HS-27A (cell line): ENCODE measurements around the gene PLEK.
"Not testable (repeated sequence)": the region's sequence is repeated elsewhere in the genome, so short reads cannot be mapped to it uniquely, and the experiment has no call there.

Source experiments
- DNase-seq: peaks from one replicate; pipeline ENCODE4 v3.0.0-alpha.2; 2012; ENCODE audit warnings: low read depth, missing footprints

PLEK gene

DNA sequence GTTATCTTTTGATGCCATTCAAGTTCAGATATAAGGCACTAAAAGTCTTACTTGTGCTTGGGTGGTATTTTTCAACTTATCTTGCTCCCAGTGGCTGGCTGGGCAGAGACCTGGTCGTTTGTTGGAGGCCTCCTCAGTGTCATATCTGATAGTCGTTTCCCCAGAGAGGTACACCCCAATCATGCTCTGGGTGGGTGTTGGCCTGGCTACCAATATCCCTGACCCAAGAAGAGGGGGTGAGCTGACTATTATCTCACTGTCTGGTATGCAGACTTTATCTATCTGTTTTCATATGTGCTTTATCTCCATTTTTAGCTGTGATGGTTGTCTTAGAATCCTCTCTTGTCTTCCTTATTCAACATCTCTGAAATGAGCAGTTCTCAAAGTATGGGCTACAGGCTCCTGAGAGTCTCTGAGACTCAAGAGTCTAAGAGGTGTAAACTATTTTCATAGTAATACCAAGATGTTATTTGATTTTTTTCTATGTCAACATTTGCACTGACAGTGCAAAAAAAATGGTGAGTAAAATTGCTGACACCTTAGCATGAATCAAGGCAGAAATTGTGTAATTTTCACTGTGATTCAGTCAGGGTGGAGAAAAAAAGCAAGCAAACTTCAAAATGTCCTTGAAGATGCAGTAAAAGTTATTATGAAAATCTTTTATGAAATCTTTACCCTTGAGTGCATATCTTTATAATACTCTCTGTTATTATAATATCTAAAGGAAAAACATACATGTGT is 12.3 kb upstream of the PLEK start:
- DNase-seq: no peak

DNA sequence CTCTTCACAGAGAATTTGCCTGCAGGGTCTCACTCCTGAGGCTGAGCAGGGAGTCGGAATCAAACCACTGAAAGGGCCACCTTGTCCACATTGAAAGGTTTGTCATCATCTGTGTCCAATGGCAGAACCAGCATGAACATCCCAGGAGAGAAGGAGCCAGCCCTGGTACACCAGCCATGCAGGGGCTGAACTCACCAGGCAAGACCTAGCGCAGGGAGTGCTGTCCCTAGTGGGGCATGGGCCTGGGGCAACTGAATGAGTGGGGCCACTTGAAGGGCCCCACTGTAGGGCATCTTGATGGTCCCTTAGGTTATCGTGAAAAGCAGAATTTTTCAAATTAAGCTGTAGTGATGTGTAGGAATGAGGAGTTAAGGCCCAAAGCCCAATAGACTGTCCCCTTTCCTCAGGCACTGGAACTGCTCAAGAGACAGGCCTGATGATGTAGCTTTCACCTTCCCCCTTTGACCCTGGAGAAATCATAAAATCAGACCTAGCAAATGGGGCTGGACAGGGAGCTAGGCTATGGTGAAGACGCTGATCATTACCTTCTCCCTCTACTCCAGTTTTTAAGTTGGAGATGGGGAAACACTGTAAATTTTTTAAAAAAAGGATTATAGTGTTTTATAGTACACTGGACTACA is 8.4 kb upstream of the PLEK start:
- no peak for DNase-seq

DNA sequence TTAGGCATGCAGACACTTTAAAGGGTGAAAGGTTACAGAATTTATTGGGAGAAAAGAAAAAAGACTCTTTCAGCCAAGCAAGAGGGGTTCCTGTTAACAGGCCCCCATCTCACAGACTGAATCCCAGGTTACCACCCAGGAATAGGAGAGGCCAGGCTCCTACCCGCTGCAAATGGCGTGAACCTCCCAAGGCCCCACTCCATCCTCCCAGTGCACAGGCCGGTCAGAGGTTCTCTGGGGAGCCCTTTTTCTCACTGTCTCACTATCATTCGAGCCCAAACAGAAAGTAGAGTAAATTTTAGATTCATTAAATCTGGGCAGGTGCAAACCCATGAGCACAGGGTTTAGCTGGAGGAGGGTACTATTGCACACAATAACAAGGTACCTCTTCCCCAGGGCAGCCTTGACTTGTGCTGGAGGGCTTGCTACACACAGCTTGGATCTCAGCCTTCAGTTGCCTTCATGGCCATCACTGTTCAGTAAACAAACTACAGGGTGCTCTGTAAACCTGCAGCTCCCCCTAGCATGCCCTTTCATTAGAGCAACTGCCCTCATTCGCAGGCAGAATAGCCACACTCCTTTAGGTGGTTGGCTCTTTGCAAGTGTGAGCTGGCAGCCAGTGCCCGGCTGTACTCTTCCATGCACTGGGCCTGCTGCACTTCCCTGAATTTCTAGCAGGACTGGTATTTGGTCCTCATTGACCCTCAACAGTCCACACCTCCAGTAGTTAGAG is 7.3 kb upstream of the PLEK start:
- no peak for DNase-seq

DNA sequence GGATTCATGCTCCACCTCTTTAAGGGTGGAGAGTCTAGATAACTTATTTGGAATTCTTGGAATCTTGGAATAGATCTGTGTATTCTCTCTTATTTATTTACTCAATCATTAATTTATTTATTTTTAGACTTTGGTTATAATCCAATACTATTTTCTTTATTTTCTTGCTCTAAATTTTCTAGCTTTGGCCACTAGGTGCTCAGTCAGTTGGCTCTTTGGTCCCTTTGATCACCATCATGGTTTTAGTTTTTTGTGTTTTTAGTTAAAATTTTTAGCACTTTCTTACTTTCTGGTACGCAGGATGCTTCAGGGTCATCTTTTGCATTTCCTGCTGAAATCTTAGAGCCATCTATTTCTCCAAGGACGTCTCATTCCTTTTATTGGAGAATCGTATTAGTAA is 5.2 kb upstream of the PLEK start:
- DNase-seq: no peak

DNA sequence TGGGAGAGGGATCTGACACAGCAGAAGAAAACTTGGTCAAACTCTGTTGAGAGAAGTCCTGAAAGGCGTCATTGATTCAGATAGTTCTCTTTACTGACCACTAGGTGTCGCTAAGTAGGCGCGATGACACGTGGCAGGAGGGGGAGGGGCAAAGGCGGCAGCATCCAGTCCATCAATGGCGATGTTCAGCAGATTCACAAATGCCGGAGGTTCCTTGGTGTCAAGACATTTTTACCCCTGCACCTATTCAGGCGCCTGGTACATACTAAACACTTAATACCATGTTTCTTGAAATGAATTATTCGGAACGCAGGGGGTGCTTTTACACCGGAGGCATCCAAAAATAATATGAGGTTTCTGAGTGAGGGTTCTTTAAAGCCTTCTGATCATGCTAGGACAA is 3.0 kb upstream of the PLEK start:
- no peak for DNase-seq

DNA sequence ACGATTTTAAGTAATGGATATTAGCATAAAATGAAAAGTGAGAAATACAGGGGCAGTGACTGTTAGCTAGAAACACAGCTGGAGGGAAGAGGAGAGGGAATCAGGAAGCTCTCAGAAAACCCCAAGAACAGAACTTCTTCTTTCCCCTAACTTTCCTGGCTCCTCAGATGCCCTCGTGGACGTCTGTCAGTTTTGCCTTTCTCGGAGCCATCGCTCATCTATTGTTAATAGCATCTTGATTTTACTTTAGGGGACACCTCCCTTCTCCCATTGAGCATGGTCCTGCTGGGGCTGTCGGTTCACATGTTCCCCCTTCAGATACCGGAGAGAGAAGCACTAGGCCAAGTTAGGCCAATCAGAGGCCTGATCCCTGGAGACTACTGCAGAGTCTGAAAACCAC is 2.3 kb upstream of the PLEK start:
- DNase-seq: no peak

DNA sequence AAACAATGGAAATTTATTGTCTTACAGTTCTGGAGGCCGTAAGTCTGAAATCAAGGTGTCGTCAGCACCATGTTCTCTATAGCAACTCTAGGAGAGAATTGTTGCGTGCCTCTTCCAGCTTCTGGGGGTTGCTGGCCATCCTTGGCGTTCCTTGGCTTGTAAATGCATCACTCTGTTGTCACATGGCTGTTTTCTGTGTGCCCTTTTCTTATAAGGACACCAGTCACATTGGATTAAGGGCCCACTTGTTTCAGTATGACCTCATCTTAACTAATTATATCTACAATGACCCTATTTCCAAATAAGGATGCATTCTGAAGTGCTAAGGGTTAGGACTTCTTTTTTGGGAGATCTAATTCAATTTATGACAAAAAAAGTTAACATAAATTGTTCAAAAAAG is 1.4 kb upstream of the PLEK start:
- no peak for DNase-seq

DNA sequence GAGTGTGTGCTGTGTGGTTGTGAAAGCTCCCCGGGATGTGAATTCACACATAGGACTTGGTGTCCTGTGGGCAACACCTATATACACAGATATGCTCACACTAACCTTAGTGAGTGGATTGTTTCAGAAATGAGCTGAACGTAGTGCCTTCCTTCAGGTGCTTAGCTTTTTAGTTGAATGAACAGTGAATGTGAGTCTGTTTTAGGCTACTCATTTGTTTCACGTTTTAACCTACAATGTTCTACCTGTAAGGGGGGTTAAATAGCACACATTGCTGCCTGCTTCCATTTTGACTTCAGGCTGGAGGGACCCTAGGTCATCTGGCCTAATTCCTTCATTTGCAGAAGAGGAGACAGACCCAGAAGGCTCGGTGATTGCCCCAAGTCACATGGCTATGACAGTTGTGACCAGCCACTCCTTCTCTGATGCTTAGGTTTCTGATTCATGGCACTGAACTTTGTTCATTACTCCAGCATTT is 1.0 kb downstream of the PLEK start:
- DNase-seq: no peak

DNA sequence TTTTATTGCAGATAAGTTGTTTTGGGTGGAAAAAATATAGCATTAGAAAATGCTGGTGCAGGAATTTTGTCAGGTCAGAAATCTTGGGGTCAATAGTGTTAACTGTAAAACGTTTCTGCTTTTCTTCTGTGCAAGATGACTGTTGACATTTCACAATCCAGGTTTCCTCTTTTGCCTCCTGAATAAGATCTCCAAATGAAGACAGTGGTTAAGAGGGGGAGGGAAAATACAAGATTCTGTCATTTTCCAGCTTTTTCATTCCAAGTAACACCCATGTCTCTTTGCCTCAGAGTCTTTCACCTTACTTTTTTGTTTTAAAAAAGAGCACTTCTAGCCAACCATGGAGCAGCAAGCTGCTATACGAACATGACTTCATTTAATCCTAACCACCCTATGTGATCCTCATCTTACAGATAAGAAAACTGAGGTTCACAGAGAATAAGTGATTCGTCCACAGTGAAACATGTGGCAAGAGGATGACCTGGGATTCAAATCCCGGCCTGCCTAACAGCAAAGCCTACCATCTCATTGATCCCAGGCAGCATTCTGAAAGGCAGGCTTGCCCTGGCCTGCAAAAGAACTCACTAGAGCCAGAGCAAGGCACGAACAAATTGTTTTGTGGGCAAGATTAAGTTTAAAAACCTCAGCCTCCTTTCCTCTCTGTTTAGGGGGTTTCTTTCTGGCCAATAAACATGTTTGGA is 3.0 kb downstream of the PLEK start:
- DNase-seq: no peak

DNA sequence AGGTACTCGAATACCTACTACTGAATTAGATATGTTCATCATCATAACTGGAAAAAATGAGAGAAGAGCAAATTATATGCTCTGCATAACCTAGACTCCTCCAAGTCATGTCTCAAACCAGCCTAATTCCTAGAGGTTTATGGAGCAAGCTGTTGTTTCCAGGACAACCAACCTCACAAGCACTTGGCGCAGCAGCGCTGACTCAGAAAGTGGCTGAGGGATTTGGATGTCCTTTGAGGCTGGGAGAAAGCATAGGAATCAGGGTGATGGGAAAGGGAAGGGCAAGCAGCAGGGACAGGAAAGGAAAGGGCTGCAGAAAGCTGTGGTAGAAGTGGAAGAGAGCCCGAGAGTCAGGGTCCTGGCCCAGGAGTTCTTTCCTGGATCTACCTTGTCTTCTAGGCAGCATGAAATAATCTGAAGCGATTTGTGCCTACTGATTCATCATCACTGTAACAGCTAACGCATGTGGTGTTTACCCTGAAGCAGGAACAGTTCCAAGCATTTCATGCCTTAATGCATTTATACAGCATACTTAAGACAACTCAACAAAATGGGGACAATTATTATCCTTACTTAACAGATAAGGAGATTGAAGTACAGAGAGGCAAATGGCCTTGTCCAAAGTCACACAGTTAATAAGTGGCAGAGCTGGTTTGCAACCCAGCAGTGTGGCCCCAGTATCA is 3.7 kb downstream of the PLEK start:
- DNase-seq: no peak

DNA sequence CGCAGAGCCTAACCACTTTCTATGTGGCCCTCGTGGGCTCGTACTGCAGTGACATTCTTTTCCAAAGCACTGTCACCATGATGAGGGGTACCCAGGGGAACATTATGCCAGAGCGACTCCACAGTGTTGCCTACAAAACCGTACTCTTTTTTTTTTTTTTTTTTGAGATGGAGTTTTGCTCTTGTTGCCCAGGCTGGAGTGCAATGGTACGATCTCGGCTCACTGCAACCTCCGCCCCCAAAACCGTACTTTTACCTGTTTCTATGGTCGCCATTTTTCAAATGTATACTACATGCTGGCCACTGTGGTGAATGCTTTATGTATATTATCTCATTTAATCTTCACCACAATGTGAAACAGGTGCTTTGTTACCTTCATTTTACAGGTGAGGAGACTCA is 4.3 kb downstream of the PLEK start:
- no peak for DNase-seq

DNA sequence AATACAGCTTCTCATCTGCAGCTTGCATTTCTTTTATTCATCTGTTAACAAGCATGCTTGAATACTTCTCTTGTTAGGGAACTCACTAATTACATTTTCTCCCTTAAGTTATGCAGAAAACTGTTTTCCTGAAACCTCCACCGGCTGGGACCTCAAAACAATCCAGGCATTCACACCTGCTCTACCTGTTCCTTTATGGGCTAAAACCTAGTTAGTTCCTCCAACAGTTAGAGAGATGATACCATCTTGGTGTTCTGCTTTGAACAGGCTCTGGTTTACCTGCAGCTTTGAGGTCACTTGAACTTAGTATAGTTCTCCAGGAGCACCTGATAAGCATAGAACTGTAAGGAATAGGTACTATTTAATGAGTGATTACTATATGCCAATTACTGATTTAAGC is 6.1 kb downstream of the PLEK start:
- no peak for DNase-seq

DNA sequence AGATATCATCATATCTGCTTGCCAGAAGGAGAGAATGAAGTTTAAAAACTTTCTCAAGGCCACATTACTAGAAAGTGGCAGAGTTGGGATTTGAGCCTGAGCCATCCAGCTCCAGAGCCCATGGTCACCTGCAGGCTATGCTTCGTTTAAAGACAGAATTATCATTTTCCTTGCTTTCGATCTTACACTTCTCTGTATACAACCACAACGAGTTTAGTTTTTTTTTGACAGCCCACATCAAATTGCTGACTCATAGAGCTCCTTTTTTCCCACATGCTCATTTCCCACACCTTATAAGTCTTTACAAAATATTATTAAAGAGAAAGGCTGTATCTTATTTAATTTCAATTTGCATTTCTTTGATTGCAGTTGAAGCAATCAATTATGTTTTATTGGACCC is 6.5 kb downstream of the PLEK start:
- DNase-seq: no peak

DNA sequence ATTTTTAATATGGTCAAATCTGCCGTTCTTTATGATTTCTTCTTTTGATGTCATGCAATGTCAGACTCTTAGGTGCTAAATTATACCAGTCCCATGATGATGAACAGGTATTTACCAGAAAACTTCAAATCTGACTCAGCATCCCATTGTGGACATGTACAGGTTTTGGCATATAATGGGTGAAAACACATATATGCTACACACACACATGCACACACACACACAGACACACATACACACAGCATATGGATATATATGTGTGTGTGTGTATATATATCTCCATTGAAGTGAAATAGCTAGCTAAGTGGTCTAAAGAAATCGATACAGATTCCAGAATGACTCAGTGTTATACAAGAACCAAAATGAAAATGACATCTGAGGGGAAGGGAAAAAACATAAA is 7.4 kb downstream of the PLEK start:
- DNase-seq: no peak

DNA sequence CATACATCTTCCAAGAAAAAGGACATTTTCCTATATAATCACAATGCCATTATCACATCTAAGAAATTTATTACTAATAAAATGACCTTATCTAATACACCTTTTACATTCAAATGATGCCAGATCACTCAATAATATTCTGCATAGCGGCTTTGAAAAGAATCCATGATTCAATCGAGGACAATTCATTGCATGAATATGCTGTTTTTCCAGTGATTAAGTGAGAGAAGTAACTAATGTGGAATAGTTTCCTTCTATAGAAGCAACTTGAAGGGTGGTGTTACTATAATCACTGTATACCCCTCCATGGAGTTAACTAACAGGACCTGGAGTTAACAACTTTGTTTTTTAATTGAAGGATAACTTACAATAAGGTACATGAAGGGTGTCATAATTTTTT is 9.1 kb downstream of the PLEK start:
- DNase-seq: no peak

DNA sequence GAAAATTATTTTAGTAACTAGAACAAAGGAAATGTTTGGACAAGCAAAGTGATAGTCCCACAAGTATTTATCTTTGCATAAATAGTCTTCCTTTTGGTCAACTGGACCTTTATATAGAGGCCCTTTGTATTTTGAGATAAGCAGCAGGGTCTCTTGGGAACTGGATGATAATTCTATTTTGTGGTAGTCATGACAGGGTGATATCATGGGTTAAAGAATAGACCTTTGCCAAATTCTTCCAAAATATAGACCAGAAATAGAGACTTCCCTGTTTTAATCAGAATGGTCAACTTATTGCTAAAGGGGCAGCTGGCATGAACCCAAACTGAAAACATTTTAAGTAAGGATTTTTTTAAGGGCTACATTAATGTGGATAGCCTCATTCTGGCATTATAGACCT is 10.5 kb downstream of the PLEK start:
- no peak for DNase-seq

DNA sequence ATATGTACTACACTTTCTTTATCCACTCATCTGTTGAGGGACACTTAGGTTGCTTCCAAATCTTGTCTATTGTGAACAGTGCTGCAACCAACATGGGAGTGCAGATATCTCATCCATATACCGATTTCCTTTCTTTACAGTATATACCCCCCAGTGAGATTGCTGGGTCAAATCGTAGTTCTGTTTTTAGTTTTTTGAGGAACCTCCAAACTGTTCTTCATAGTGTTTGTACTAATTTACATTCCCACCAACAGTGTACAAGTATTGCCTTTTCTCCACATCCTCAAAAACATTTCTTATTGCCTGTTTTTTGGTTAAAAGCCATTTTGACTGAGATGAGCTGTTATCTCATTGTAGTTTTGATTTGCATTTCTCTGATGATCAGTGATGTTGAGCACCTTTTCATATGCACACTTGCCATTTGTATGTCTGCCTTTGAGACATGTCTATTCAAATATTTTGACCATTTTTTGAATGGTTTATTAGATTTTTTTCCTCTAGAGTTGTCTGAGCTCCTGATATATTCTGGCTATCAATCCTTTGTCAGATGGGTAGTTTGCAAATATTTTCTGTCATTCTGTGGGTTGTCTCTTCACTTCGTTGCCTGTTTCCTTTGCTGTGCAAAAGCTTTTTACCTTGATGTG is 12.2 kb downstream of the PLEK start:
- no peak for DNase-seq

DNA sequence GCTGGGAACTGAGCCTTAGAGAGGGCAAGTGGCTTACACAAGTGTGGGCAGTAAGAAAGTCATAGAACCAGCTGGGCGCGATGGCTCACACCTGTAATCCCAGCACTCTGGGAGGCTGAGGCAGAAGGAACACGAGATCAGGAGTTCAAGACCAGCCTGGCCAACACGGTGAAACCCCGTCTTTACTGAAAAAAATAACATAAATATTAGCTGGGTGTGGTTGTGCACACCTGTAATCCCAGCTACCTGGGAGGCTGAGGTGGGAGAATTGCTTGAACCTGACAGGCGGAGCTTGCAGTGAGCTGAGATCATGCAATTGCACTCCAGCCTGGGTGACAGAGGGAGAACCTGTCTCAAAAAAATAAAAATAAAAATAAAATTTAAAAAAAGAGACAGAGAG is 13.7 kb downstream of the PLEK start:
- not testable (repeated sequence) for DNase-seq

DNA sequence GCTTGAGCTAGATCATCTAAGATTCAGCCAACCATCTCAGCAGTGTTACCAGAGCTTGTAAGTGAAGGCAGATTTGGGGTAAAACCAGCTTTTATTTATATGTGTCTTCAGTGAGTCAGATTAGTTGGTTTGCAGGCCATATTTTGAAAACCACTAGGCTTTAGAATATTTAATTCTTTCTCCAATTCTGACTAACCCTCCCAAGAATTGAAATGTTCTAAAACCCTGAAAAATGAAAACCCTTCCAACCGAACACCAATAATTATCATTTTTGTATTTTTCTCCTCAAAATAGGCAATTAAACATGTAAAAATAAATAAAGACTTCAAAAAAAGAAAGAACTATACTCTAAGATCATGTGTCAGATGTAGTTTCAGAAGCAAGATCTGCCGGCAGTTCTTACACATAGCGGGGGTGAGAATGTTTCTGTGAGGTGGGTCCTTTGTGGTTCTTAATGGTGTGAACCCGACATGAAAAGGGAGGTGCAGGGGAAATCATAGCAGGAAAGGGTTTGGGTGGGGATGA is 14.2 kb downstream of the PLEK start:
- no peak for DNase-seq

DNA sequence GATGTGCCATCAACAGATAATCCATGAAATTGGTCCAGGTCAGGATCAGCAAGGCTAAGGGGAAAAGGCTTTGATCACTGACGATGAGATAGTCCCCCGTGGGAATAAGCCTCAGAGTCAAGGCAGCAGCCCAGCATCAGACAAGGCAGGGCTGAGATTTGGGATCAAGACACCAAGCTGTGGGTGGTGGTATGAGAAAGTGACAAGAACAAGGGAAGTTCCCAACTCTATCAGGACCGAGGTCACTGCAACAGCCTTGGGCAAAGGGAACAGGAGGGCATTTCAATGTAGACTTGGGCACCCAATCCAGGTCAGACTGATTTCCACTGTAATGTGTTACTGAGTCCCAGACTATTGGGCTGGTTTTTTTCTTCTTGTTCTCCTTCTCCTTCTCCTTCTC is 18.7 kb downstream of the PLEK start:
- DNase-seq: no peak

DNA sequence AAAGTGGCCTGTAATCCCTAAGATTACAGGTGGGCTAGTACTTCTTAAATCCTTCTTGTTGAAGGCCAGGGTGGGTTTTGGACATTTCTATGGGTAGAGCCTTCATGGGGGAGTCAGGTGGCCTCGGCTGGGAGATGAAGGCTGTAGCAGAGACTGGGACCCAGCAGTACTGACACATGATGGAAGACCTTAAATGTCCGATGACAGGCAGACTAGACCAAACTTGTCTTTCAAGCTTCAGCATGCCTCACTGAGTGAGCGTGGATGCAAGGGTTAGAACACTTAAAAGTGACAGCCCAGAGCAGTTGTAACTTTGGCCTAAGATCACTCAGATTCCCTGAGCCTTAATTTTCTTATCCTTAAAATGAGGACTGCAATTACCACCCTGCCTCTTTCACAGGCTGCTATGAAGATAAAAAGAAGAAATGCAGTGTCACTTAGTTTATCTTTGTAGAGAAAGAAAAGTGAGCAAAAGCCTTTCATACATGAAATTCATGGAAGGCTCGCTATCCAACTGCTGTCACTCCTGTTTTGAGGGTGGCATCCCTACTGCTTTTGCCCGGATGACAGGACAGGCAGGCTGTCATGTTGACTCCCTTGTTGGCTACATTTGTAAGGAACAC is 19.5 kb downstream of the PLEK start:
- no peak for DNase-seq
